Muscle of leg (tissue), 11 donors: ENCODE measurements around the gene REXO1. TPM values are rescaled to one million over a fixed set of nuclear protein-coding genes. Genes with fewer than 3 reads are reported as not detected.
A peak's percentile ranks its signal among the peaks of the same experiment; 100 is the strongest.

Experiments
- DNase-seq: peaks from one replicate; pipeline ENCODE4 v3.0.0; 2013
- H3K27ac ChIP-seq: one replicate; pipeline ENCODE4 v1.5.1; 2013; ENCODE audit warnings: mild to moderate bottlenecking, low read length, control low read depth
- H3K27me3 ChIP-seq: one replicate; pipeline ENCODE4 v1.6.1; 2013; ENCODE audit warnings: low read length; ENCODE audit not compliant: control insufficient read depth, insufficient read depth
- H3K36me3 ChIP-seq: one replicate; pipeline ENCODE4 v1.6.1; 2013; ENCODE audit warnings: low read length; ENCODE audit not compliant: control insufficient read depth, insufficient read depth
- H3K4me1 ChIP-seq: one replicate; pipeline ENCODE4 v1.6.1; 2013; ENCODE audit warnings: low read length; ENCODE audit not compliant: control insufficient read depth, insufficient read depth
- H3K4me3 ChIP-seq: one replicate; pipeline ENCODE4 v1.5.1; 2013; ENCODE audit warnings: low read length, control low read depth
- H3K9me3 ChIP-seq: replicated peaks from 2 replicates; pipeline ENCODE4 v1.6.1; 2013; ENCODE audit warnings: low read depth, low read length; ENCODE audit not compliant: control insufficient read depth
- WGBS: methylation state at CpG from one replicate; pipeline ENCODE4 v1.1.5; 2013; ENCODE audit warnings: missing lambda C conversion rate; ENCODE audit not compliant: insufficient coverage; 5-methylcytosine and 5-hydroxymethylcytosine counted together
- polyA plus RNA-seq, 8 donors: library from polyadenylated mRNA; unstranded; fragments of 120-200 nt; gene quantifications; one replicate each; pipeline versions ENCODE4 v1.2.1 to v1.2.3, GENCODE V29; 2013; ENCODE audit warnings: inconsistent platforms in 1 of 8, low replicate concordance in 1 of 8; ENCODE audit not compliant: insufficient read length in 8 of 8, insufficient read depth in 1 of 8
- total RNA-seq: library from RNA; stranded (reverse); fragments of 120-200 nt; gene quantifications from one replicate; pipeline ENCODE4 v1.2.4, GENCODE V29; 2013

The REXO1 gene
- total and polyA plus RNA-seq, 9 donors = 4.8 to 26.9 (median 23.9) TPM

- Histone ChIP-seq H3K27ac (peak overlapping the region; percentile 29), H3K27me3 (peaks cover 2% of the 10 kb centered on the region), H3K36me3 (peaks cover 27% of the 10 kb centered on the region), H3K4me1 (peaks cover 14% of the 10 kb centered on the region), H3K4me3 (peak overlapping the region; percentile 53), H3K9me3 (no peaks in the 10 kb centered on the region)
- peak; percentile 90 for DNase-seq
- WGBS = 1% methylated on average over 40 of the region's 47 CpGs
Observed at GRCh38 chr19:1812426-1813191, 35.7 kb downstream of the REXO1 start.

- peak within 1 kb of the TSS; percentile 53 for H3K4me3 ChIP-seq
- H3K4me1 ChIP-seq = peaks cover 14% of the 10 kb centered on the region
- peaks cover 7% of the 10 kb centered on the region for H3K27me3 ChIP-seq
- peak within 1 kb of the TSS; percentile 29 for H3K27ac ChIP-seq
- peaks cover 20% of the 10 kb centered on the region for H3K36me3 ChIP-seq
- no peak for DNase-seq
- WGBS = 3% methylated on average over 34 of the region's 48 CpGs
- no peaks in the 10 kb centered on the region for H3K9me3 ChIP-seq
Observed at GRCh38 chr19:1811942-1812425, 36.3 kb downstream of the REXO1 start, which contains the start of gene ATP8B3. ATP8B3 (minus strand) TSS chr19:1812276; CDS start chr19:1811736, 540 bp downstream.

GRCh38 chr19:1811472-1811894 lies 36.8 kb downstream of the REXO1 start:
- H3K4me1 ChIP-seq = peaks cover 14% of the 10 kb centered on the region
- no peak overlapping the region for H3K27ac ChIP-seq
- DNase-seq = peak; percentile 36
- H3K9me3 ChIP-seq = no peaks in the 10 kb centered on the region
- WGBS = 32% methylated on average over 11 of the region's 13 CpGs
- peaks cover 9% of the 10 kb centered on the region for H3K27me3 ChIP-seq
- H3K4me3 ChIP-seq = no peak overlapping the region
- H3K36me3 ChIP-seq = peaks cover 15% of the 10 kb centered on the region

- Histone ChIP-seq H3K27me3 (peaks cover 9% of the 10 kb centered on the region), H3K27ac (no peak overlapping the region), H3K9me3 (no peaks in the 10 kb centered on the region), H3K36me3 (peaks cover 8% of the 10 kb centered on the region), H3K4me1 (peaks cover 14% of the 10 kb centered on the region), H3K4me3 (no peak overlapping the region)
- no peak for DNase-seq
- WGBS = 87% methylated on average over 15 of the region's 19 CpGs
Observed at GRCh38 chr19:1810439-1811160, 37.7 kb downstream of the REXO1 start.

GRCh38 chr19:1809678-1810077 lies 38.6 kb downstream of the REXO1 start:
- WGBS = 71% methylated on average over 11 of the region's 18 CpGs
- no peaks in the 10 kb centered on the region for H3K36me3 ChIP-seq
- peaks cover 14% of the 10 kb centered on the region for H3K4me1 ChIP-seq
- no peaks in the 10 kb centered on the region for H3K9me3 ChIP-seq
- H3K27me3 ChIP-seq = peaks cover 9% of the 10 kb centered on the region
- no peak overlapping the region for H3K4me3 ChIP-seq
- DNase-seq = peak; percentile 11
- H3K27ac ChIP-seq = no peak overlapping the region

- Histone ChIP-seq H3K36me3 (no peaks in the 10 kb centered on the region), H3K27me3 (peaks cover 9% of the 10 kb centered on the region), H3K4me1 (peaks cover 14% of the 10 kb centered on the region), H3K27ac (no peak overlapping the region), H3K4me3 (no peak overlapping the region), H3K9me3 (peaks cover 3% of the 10 kb centered on the region)
- no peak for DNase-seq
- WGBS = 91% methylated on average over 2 of the region's 2 CpGs
Observed at GRCh38 chr19:1808395-1808731, 39.9 kb downstream of the REXO1 start.

- Histone ChIP-seq H3K27me3 (peaks cover 9% of the 10 kb centered on the region), H3K4me1 (peaks cover 9% of the 10 kb centered on the region), H3K27ac (no peak overlapping the region), H3K4me3 (no peak overlapping the region), H3K36me3 (no peaks in the 10 kb centered on the region), H3K9me3 (peaks cover 3% of the 10 kb centered on the region)
- DNase-seq = peak; percentile 7
- 60% methylated on average over 22 of the region's 30 CpGs for WGBS
Observed at GRCh38 chr19:1807695-1808394, 40.4 kb downstream of the REXO1 start.

GRCh38 chr19:1807030-1807694 lies 41.1 kb downstream of the REXO1 start:
- Histone ChIP-seq H3K9me3 (peaks cover 3% of the 10 kb centered on the region), H3K36me3 (no peaks in the 10 kb centered on the region), H3K4me3 (no peak overlapping the region), H3K27me3 (peaks cover 9% of the 10 kb centered on the region), H3K4me1 (peaks cover 4% of the 10 kb centered on the region), H3K27ac (no peak overlapping the region)
- 32% methylated on average over 21 of the region's 28 CpGs for WGBS
- DNase-seq = peak; percentile 6

GRCh38 chr19:1806184-1807029 lies 41.9 kb downstream of the REXO1 start:
- H3K27me3 ChIP-seq = peaks cover 7% of the 10 kb centered on the region
- no peak overlapping the region for H3K27ac ChIP-seq
- H3K4me3 ChIP-seq = no peak overlapping the region
- 63% methylated on average over 43 of the region's 45 CpGs for WGBS
- no peak for DNase-seq
- no peaks in the 10 kb centered on the region for H3K4me1 ChIP-seq
- H3K9me3 ChIP-seq = peaks cover 3% of the 10 kb centered on the region
- no peaks in the 10 kb centered on the region for H3K36me3 ChIP-seq
